Hematopoietic multipotent progenitor cell treated with erythropoietin and hydrocortisone succinate and interleukin-3 and kit ligand, for 6 days (in vitro differentiated cells): ENCODE measurements around the gene SLC6A18.

Experiments used
- DNase-seq: peaks from one replicate; pipeline ENCODE4 v3.0.0-alpha.2; 2015

Gene SLC6A18

DNA sequence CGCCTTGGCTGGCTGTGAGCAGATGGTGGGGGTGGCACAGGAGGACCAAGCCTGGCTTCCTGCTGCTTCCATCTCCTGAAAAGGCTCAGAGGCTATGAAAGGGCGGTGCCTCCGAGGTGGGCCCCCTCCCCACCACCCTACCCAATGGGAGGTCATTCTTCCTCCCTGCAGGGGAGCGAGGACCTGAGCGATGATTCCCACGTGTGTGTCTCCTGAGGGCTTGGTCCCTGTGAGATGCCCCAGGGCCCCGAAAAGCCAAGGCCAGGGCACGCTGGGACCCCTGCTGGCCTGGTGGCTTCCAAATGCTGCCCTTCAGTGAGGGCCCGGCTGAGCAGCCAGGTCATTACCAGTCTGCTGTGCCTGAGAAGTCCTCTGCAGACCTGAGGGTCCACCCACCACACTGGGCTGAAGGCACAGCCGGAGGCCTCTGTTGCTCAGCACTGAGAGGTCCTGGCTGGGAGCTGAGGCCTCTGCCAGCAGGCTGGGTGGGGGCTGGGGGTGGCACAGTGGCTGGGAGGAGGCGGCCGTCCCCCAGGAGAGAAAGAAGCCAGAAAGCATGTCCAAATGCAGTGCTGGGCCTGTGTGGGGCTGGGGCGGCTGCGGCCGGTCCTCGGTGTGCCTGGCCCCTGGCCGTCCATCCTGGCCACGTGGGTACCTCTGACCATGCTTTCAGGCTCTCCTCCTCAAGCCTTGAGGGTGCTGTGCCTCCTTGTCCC is 37.8 kb upstream of the SLC6A18 start:
- no peak for DNase-seq

GRCh38 chr5:1187950-1188334 is 37.2 kb upstream of the SLC6A18 start:
- no peak for DNase-seq

DNA sequence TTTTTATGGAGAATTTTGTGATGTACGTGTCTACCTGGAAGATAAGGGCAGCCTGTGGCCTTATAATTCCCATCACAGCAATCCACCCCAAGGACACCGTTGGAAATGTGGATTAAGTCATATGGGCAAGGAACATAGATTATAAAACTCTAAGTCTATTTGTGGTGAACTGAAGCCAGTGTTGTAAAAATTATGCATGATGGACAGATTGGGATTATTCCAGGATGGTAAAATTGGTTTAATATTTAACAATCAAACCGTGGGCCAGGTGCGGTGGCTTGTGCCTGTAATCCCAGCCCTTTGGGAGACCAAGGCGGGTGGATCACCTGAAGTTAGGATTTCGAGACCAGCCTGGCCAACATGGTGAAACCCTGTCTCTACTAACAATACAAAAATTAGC is 36.7 kb upstream of the SLC6A18 start:
- DNase-seq: no peak

DNA sequence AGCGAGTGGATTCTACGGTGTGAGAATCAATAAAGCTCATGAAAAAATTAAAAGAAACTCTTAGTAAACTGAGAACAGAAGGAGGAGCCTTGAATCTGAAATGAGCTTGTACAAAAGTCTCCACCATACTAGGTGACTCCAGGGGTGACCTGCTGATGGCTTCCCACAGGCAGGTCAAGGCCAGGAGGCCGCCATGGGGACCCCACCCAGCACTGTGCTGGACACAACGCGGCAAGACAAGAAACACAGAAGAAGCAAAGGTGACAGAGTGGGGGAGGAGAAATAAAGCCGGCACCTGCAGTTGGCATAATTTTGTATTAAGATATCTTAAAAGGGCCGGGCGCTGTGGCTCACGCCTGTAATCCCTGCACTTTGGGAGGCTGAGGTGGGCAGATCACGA is 35.9 kb upstream of the SLC6A18 start:
- no peak for DNase-seq

GRCh38 chr5:1190278-1190677 is 34.9 kb upstream of the SLC6A18 start:
- DNase-seq: no peak

GRCh38 chr5:1190837-1191239 is 34.3 kb upstream of the SLC6A18 start:
- DNase-seq: peak; percentile 39

GRCh38 chr5:1192971-1193590 is 32.1 kb upstream of the SLC6A18 start:
- DNase-seq: no peak

DNA sequence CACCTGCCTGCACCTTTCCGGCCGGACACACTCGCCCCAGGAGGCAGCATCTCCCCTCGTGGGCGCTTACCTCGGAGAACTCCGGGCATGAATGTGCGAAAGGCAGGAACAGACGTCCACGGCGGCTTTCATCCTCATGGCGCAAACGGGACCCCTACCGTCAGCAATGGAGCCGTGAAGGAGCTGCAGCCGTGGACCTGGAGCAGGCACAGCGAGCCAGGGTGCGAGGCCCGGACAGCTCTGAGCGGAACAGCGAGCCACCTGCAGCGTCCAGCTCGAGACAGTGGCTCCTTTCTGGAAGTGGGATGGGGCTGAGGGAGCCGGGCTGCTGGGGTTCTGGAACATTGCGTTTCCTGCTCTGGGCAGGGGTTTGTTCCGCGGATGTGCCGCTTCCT is 31.6 kb upstream of the SLC6A18 start:
- no peak for DNase-seq

DNA sequence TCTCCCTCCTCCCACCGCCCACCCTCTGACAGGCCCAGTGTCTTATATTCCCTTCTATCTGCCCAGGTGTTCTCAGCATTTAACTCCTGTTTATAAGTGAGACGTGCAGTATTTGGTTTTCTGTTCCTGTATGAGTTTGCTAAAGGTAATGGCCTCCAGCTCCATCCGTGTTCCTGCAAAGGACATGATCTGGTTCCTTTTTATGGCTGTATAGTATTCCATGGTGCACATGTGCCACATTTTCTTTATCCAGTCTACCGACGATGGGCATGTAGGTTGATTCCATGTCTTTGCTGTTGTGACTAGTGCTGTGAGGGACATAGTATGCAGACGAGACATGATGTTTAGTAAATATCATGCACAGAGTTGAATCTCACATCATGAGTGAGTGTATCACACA is 30.8 kb upstream of the SLC6A18 start:
- no peak for DNase-seq

- no peak for DNase-seq
Observed at GRCh38 chr5:1195439-1195838, 29.7 kb upstream of the SLC6A18 start.

DNA sequence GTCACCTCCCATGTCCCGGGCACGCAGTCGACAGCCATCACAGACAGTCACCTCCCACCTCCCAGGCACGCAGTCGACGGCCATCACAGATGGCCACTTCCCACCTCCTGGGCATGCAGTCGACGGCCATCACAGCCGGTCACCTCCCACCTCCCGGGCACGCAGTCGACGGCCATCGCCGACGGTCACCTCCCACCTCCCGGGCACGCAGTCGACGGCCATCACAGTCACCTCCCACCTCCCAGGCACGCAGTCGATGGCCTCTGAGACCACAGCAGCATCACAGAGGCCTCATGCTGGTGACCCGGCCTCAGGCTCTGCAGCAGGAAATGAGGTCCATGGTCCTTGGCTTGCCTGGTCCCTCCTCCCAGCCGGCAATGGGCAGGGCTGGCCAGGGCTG is 29.3 kb upstream of the SLC6A18 start:
- DNase-seq: no peak

DNA sequence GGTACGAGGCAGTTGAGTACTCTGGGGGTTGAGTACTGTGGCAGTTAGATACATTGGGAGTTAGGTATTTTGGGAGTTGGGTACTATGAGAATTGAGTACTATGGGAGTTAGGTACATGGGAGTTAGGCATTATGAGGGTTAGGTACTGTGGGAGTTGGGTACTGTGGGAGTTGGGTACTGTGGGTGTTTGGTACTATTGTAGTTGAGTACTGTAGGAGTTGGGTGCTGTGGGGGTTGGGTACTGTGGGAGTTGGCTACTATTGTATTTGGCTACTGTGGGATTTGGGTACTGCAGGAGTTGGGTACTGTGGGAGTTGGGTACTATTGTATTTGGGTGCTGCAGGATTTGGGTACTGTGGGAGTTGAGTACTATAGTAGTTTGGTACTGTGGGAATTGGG is 28.6 kb upstream of the SLC6A18 start:
- no peak for DNase-seq

DNA sequence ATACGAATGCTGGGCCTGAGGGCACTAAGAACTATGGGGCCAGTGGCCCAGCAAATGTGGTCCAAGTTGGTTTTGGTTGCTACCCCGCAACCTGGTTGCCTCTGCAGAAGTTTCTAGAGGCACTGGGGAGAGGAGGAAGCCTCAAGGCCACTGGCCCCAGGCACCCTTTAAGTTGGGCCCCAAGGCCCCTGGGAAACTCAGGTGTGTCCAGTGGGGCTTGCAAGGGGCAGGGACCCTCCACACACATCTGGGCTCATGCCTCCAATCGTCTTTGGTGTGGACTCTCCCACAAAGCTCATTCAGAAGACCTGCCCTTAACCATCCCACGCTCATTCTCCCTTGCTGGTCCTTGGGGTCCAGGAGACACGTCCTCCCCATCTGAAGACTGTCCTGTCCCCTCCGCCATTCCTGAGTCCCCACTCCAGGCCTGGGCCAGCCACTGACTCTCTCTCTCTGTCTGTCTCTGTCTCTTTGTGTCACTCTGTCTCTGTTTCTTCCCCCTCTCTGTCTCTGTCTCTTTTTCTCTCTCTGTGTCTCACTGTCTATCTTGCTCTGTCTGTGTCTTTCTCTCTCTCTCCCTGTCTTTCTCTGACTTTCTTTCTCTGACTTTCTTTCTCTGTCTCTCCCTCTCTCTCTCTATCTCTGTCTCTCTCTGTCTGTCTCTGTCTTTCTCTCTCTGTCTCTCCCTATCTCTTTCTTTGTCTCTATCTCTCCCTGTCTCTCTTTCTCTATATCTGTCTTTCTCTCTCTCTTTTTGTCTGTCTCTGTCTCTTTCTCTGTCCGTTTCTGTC is 27.1 kb upstream of the SLC6A18 start:
- DNase-seq: no peak

DNA sequence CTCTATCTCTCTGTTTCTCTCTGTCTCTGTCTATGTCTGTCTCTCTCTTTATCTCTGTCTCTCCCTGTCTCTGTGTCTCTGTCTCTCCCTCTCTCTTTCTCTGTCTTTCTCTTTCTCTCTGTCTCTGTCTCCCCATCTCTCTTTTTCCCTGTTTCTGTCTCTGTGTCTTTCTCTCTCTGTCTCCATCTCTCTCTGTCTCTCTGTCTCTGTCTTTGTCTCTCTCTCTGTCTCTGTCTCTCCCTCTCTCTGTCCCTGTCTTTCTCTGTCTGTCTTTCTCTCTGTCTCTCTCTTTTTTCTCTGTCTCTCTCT is 25.9 kb upstream of the SLC6A18 start:
- no peak for DNase-seq

DNA sequence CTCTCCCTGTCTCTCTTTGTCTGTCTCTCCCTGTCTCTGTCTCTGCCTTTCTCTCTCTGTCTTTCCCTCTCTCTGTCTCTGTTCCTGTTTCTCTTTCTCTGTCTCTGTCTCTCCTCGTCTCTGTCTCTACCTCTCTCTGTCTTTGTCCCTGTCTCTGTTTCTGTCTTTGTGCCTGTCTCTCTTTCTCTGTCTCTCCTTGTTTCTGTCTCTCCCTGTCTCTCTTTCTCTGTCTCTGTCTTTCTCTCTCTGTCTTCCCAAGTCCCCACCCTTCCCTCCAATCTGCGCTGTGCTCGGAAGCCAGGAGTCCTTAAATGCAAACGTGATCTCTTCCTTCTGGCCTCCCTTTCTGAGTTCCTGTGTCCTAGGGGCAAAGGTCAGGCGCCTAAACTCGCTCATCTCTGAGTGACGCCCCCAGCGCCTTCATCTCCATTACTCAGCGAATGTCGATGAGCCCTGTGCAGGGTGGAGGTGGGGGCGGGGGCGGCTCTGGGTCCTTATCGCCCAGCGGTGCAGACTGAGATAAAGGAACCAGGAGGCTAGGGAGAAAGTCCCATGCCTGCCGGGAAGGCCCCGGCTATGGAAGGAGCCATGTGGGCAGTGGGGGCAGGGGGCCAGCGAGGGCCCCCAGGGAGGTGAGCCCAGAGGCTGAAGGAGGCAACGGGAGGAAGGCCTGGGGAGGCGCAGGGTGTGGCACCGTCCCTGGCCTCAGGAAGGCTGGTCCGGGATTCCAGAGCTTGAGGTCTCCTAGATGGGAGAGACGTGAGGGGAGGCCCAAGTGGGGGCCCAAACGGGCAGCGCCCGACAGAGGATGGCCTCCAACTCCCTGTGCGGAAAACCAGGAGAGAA is 25.3 kb upstream of the SLC6A18 start:
- peak; percentile 67 for DNase-seq

- no peak for DNase-seq
Observed at GRCh38 chr5:1200495-1201326, 24.5 kb upstream of the SLC6A18 start.

GRCh38 chr5:1201327-1202025 is 23.7 kb upstream of the SLC6A18 start, which contains the start of gene SLC6A19:
Gene SLC6A19 (plus strand): TSS chr5:1201595. CDS start chr5:1201651, 56 bp downstream.
- DNase-seq: peak; percentile 55

- DNase-seq: no peak
Observed at GRCh38 chr5:1202026-1202797, 23.0 kb upstream of the SLC6A18 start.

GRCh38 chr5:1202798-1203185 is 22.4 kb upstream of the SLC6A18 start:
- no peak for DNase-seq

GRCh38 chr5:1203311-1203967 is 21.7 kb upstream of the SLC6A18 start:
- DNase-seq: no peak
